PFSK-1 (cell line): ENCODE measurements around the gene SLC6A8.

Experiments
- FOXP2 ChIP-seq: optimal IDR thresholded peaks from 2 replicates; pipeline ENCODE3; 2011; ENCODE audit warnings: borderline replicate concordance, control low read depth, inconsistent platforms; ENCODE audit not compliant: insufficient read depth; ENCODE audit errors: extremely low read length, extremely low read depth
- POLR2AphosphoS5 ChIP-seq: IDR thresholded peaks from 2 replicates; pipeline ENCODE4 v1.6.1; 2012; ENCODE audit warnings: low read depth, mild to moderate bottlenecking, control low read depth, low read length, moderate library complexity
- SIN3A ChIP-seq: IDR thresholded peaks from 2 replicates; pipeline ENCODE4 v1.6.1; 2012; ENCODE audit warnings: mild to moderate bottlenecking, low read length, moderate library complexity, borderline replicate concordance; ENCODE audit not compliant: insufficient read depth
- TAF1 ChIP-seq: IDR thresholded peaks from 2 replicates; pipeline ENCODE4 v1.6.1; 2012; ENCODE audit warnings: low read length, control low read depth, borderline replicate concordance; ENCODE audit not compliant: insufficient read depth
- TF ChIP-seq, protein P1 (sequence below), 2 experiments: IDR thresholded peaks; 2 replicates each; pipeline versions ENCODE4 v1.6.1 to v1.8.0; 2011 to 2012; ENCODE audit warnings: low read depth in 2 of 2, low read length in 2 of 2, control low read depth in 1 of 2, inconsistent platforms in 1 of 2, mild to moderate bottlenecking in 1 of 2, moderate library complexity in 1 of 2; ENCODE audit not compliant: insufficient read depth in 1 of 2

SLC6A8 gene

GRCh38 chrX:153701706-153702105 is 14.0 kb downstream of the SLC6A8 start:
- TF ChIP-seq POLR2AphosphoS5 (no peak), SIN3A (no peak), TAF1 (no peak), FOXP2 (no peak)
- TF ChIP-seq, protein P1, sequence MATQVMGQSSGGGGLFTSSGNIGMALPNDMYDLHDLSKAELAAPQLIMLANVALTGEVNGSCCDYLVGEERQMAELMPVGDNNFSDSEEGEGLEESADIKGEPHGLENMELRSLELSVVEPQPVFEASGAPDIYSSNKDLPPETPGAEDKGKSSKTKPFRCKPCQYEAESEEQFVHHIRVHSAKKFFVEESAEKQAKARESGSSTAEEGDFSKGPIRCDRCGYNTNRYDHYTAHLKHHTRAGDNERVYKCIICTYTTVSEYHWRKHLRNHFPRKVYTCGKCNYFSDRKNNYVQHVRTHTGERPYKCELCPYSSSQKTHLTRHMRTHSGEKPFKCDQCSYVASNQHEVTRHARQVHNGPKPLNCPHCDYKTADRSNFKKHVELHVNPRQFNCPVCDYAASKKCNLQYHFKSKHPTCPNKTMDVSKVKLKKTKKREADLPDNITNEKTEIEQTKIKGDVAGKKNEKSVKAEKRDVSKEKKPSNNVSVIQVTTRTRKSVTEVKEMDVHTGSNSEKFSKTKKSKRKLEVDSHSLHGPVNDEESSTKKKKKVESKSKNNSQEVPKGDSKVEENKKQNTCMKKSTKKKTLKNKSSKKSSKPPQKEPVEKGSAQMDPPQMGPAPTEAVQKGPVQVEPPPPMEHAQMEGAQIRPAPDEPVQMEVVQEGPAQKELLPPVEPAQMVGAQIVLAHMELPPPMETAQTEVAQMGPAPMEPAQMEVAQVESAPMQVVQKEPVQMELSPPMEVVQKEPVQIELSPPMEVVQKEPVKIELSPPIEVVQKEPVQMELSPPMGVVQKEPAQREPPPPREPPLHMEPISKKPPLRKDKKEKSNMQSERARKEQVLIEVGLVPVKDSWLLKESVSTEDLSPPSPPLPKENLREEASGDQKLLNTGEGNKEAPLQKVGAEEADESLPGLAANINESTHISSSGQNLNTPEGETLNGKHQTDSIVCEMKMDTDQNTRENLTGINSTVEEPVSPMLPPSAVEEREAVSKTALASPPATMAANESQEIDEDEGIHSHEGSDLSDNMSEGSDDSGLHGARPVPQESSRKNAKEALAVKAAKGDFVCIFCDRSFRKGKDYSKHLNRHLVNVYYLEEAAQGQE (IDR thresholded peaks at IDR 0.05; ENCODE audit: insufficient read depth in 1 of 2, low read depth in 2 of 2, low read length in 2 of 2) = no peak

DNA sequence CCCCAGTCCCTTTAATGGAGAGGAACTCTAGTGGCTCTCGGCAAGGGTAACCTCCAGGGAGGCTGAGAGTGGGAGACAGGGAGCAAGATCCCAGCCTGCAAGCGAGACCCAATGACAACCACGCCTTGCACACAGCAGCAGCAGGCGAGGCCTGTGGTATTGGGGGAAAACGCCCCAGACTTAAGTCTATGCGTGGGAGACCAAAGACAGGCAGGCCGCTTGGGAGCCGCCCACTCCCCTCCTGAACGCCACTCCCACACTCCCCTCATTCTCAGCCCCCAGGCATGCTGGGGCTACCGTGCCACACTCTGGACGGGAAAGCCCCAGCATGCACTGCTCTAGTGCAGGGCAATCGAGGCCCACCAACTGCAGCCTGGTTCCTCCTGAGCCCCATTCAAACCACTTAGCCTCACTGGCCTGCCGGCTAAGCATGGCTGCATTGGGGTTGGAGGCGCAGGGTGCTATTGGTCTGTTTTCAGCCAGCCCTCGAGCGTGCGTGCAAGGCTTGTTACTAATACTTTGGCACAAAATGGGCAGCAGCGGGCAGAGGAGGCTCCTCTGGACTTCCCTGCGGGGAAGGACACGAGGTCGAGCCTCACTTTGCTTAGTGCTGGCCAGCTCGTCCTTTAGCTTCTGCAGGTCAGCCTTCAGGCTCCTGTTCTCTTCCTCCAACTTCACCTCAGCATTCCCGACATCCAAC is 14.8 kb downstream of the SLC6A8 start:
- TF ChIP-seq POLR2AphosphoS5 (no peak), TAF1 (no peak), SIN3A (no peak), FOXP2 (no peak)
- TF ChIP-seq, protein P1 (IDR thresholded peaks at IDR 0.05; ENCODE audit: insufficient read depth in 1 of 2, low read depth in 2 of 2, low read length in 2 of 2) = no peak

- TF ChIP-seq, protein P1 (IDR thresholded peaks at IDR 0.05; ENCODE audit: insufficient read depth in 1 of 2, low read depth in 2 of 2, low read length in 2 of 2) = no peak
- TF ChIP-seq TAF1 (no peak), FOXP2 (no peak), POLR2AphosphoS5 (no peak)
Observed at GRCh38 chrX:153703036-153703370, 15.3 kb downstream of the SLC6A8 start.

DNA sequence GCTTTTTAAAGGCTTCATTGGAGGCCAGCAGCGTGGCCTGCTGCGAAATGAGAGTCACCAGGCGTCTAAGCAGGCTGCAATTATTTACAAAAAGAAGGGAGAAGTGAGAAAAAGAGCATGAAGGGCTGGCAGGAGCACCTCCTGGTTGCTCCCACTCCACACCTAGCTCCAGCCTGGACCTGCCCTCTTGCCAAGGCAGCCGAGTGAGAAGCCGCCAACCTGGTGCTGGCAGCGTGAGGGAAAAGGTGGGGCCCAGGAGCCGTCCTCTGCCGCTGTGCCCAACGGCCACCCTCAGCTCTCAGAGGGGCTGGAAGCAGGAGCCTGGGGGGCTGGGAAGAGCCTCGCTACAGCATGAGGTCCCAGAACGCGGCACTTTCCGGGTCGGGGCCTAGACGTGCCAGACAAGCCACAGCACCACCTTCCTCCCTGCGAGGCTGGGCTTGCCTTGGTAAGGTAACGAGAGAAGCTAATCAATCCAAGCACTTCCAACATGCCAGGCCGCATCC is 16.3 kb downstream of the SLC6A8 start:
- TF ChIP-seq SIN3A (no peak), POLR2AphosphoS5 (no peak), TAF1 (no peak)

- TF ChIP-seq TAF1 (no peak), FOXP2 (no peak), SIN3A (no peak), POLR2AphosphoS5 (no peak)
- TF ChIP-seq, protein P1 (IDR thresholded peaks at IDR 0.05; ENCODE audit: insufficient read depth in 1 of 2, low read depth in 2 of 2, low read length in 2 of 2) = no peak
Observed at GRCh38 chrX:153706799-153707198, 19.1 kb downstream of the SLC6A8 start.
